OCI-LY1 (cell line): ENCODE measurements around the gene GIPR.

Source experiments
- H2AFZ ChIP-seq: fragments of 200-600 bp; sonication (generic), shearing (Covaris generic); 2 replicates; pipeline ENCODE4 v1.6.0; 2014; ENCODE audit warnings: antibody characterized with exemption, mild to moderate bottlenecking, low read length
- H3F3A ChIP-seq: fragments of 200-600 bp; sonication (generic), shearing (Covaris generic); 2 replicates; pipeline ENCODE4 v1.6.0; 2014; ENCODE audit warnings: mild to moderate bottlenecking, antibody characterized with exemption, low read length, moderate library complexity; ENCODE audit not compliant: insufficient read depth
- H3K27ac ChIP-seq: fragments of 200-600 bp; sonication (generic); 2 replicates; pipeline ENCODE4 v1.5.1; 2014; ENCODE audit warnings: low read length, mixed run types, mild to moderate bottlenecking, low read depth; ENCODE audit not compliant: poor library complexity, severe bottlenecking
- H3K27me3 ChIP-seq: fragments of 200-600 bp; sonication (generic); 2 replicates; pipeline ENCODE4 v1.6.0; 2014; ENCODE audit warnings: antibody characterized with exemption, mild to moderate bottlenecking, low read length, moderate library complexity; ENCODE audit not compliant: insufficient read depth
- H3K36me3 ChIP-seq: fragments of 200-600 bp; sonication (generic); 2 replicates; pipeline ENCODE4 v1.6.1; 2014; ENCODE audit warnings: mild to moderate bottlenecking, antibody characterized with exemption, low read length, moderate library complexity, mixed read lengths; ENCODE audit not compliant: insufficient read depth
- H3K4me1 ChIP-seq: fragments of 200-600 bp; sonication (generic); 2 replicates; pipeline ENCODE4 v1.5.1; 2014; ENCODE audit warnings: mild to moderate bottlenecking, low read length, moderate library complexity; ENCODE audit not compliant: insufficient read depth, severe bottlenecking
- H3K4me2 ChIP-seq: fragments of 200-600 bp; sonication (generic), shearing (Covaris generic); 2 replicates; pipeline ENCODE4 v1.6.1; 2014; ENCODE audit warnings: low read length
- H3K4me3 ChIP-seq: fragments of 200-600 bp; sonication (generic); 2 replicates; pipeline ENCODE4 v1.5.1; 2014; ENCODE audit warnings: low read length, low read depth, mild to moderate bottlenecking, mixed read lengths; ENCODE audit not compliant: poor library complexity, severe bottlenecking
- H3K79me2 ChIP-seq: fragments of 200-600 bp; shearing (Covaris generic); 2 replicates; pipeline ENCODE4 v1.6.1; 2016; ENCODE audit warnings: mixed run types, low read length, mixed read lengths; ENCODE audit not compliant: insufficient read depth
- H3K9ac ChIP-seq: fragments of 200-600 bp; sonication (generic), shearing (Covaris generic); 2 replicates; pipeline ENCODE4 v1.6.1; 2014; ENCODE audit warnings: mild to moderate bottlenecking, low read length, mixed read lengths
- H3K9me2 ChIP-seq: fragments of 200-600 bp; sonication (generic), shearing (Covaris generic); 2 replicates; pipeline ENCODE4 v1.6.1; 2014; ENCODE audit warnings: low read depth, mild to moderate bottlenecking, low read length, mixed read lengths
- H3K9me3 ChIP-seq: fragments of 200-600 bp; shearing (Covaris generic); 2 replicates; pipeline ENCODE4 v1.6.1; 2014; ENCODE audit warnings: low read length, mixed read lengths
- H4K20me1 ChIP-seq: fragments of 200-600 bp; sonication (generic), shearing (Covaris generic); 2 replicates; pipeline ENCODE4 v1.6.0; 2016; ENCODE audit warnings: mild to moderate bottlenecking, low read length; ENCODE audit not compliant: insufficient read depth
- CTCF ChIP-seq: fragments of 200-600 bp; sonication (generic), shearing (Covaris generic); IDR thresholded peaks from 2 replicates; pipeline ENCODE4 v1.5.1; 2017; ENCODE audit warnings: mild to moderate bottlenecking, antibody characterized with exemption, low read length, moderate library complexity, mixed read lengths
- EZH2 ChIP-seq: fragments of 200-600 bp; sonication (generic), shearing (Covaris generic); IDR thresholded peaks from 2 replicates; pipeline ENCODE4 v1.8.0; 2017; ENCODE audit warnings: borderline replicate concordance, mixed run types, mild to moderate bottlenecking, antibody characterized with exemption, low read length, moderate library complexity, mixed read lengths

Gene GIPR

GRCh38 chr19:45637890-45638667 is 29.9 kb upstream of the GIPR start:
- Histone ChIP-seq H2AFZ (no peak overlapping the region), H3K27ac (no peak overlapping the region), H3K4me1 (peaks cover 42% of the 10 kb centered on the region)

GRCh38 chr19:45638930-45639729 is 28.9 kb upstream of the GIPR start, which contains the start of gene EML2:
Gene EML2, minus strand, starts transcription at chr19:45639397. Its CDS starts 21 bp downstream, at chr19:45639376.
- H3K4me1 ChIP-seq = peaks cover 49% of the 10 kb centered on the region

More at GRCh38 chr19:45637890-45638667, 29.9 kb upstream of the GIPR start:
- Histone ChIP-seq H3F3A (no peaks in the 10 kb centered on the region), H3K4me2 (peak overlapping the region; percentile 62), H3K9me2 (no peaks in the 10 kb centered on the region), H3K9ac (peak overlapping the region; percentile 75), H3K4me3 (peak overlapping the region; percentile 71), H3K79me2 (no peaks in the 10 kb centered on the region), H3K9me3 (no peaks in the 10 kb centered on the region), H3K27me3 (no peaks in the 10 kb centered on the region), H3K36me3 (0 out of 2 replicates have a peak, but pooled peaks cover 4% of the 10 kb centered on the region), H4K20me1 (no peaks in the 10 kb centered on the region)
- TF ChIP-seq EZH2 = no peak
- TF ChIP-seq CTCF = no peak

More at GRCh38 chr19:45638930-45639729, 28.9 kb upstream of the GIPR start, which contains the start of gene EML2:
- Histone ChIP-seq H3K9me2 (no peaks in the 10 kb centered on the region), H3K27ac (peak within 1 kb of the TSS; percentile 15), H3K79me2 (no peaks in the 10 kb centered on the region), H3K4me2 (peak within 1 kb of the TSS; percentile 62), H3K36me3 (0 out of 2 replicates have a peak, but pooled peaks cover 4% of the 10 kb centered on the region), H3K9ac (peak within 1 kb of the TSS; percentile 75), H2AFZ (no peak within 1 kb of the TSS), H3K4me3 (peak within 1 kb of the TSS; percentile 71), H4K20me1 (no peaks in the 10 kb centered on the region), H3K27me3 (no peaks in the 10 kb centered on the region), H3F3A (0 out of 2 replicates have a peak, but pooled peaks cover 3% of the 10 kb centered on the region), H3K9me3 (no peaks in the 10 kb centered on the region)
- TF ChIP-seq CTCF (peak; percentile 72), EZH2 (no peak)
